ENCODE results near the gene RNGTT. TPM values are rescaled to one million over a fixed set of nuclear protein-coding genes. Genes with fewer than 3 reads are reported as not detected.

The RNGTT gene
- total RNA-seq, 3 donors from 2014 or later = 9.1 to 30.3 (median 22.6) TPM

- no peak for DNase-seq (ENCODE audit: low spot score in 2 of 2)
Measured at GRCh38 chr6:88612631-88613030, 350.8 kb downstream of the RNGTT start.

GRCh38 chr6:88611721-88612120 is 351.7 kb downstream of the RNGTT start:
- no peak overlapping the region for H3K27ac ChIP-seq
- intact Hi-C loops (cut with DNase I; ENCODE audit: low total_unique reads) = no loop called here
- no peak overlapping the region for H3K4me3 ChIP-seq
- TF ChIP-seq POLR2AphosphoS5 (IDR thresholded peaks at IDR 0.05) = no peak
- H3K9me3 ChIP-seq = no peaks in the 10 kb centered on the region
- H3K4me1 ChIP-seq = no peaks in the 10 kb centered on the region
- H3K36me3 ChIP-seq = no peaks in the 10 kb centered on the region
- DNase-seq (ENCODE audit: low spot score in 2 of 2) = no peak
- H3K27me3 ChIP-seq = no peaks in the 10 kb centered on the region

More at GRCh38 chr6:88612631-88613030, 350.8 kb downstream of the RNGTT start:
- intact Hi-C loops (cut with DNase I; ENCODE audit: low total_unique reads) = no loop called here
- Histone ChIP-seq H3K27ac (no peak overlapping the region), H3K36me3 (no peaks in the 10 kb centered on the region), H3K27me3 (no peaks in the 10 kb centered on the region), H3K4me1 (no peaks in the 10 kb centered on the region), H3K4me3 (no peak overlapping the region), H3K9me3 (no peaks in the 10 kb centered on the region)
- TF ChIP-seq POLR2A (IDR thresholded peaks at IDR 0.05) (no peak), POLR2AphosphoS5 (IDR thresholded peaks at IDR 0.05) (no peak)
- TF ChIP-seq, protein P1, sequence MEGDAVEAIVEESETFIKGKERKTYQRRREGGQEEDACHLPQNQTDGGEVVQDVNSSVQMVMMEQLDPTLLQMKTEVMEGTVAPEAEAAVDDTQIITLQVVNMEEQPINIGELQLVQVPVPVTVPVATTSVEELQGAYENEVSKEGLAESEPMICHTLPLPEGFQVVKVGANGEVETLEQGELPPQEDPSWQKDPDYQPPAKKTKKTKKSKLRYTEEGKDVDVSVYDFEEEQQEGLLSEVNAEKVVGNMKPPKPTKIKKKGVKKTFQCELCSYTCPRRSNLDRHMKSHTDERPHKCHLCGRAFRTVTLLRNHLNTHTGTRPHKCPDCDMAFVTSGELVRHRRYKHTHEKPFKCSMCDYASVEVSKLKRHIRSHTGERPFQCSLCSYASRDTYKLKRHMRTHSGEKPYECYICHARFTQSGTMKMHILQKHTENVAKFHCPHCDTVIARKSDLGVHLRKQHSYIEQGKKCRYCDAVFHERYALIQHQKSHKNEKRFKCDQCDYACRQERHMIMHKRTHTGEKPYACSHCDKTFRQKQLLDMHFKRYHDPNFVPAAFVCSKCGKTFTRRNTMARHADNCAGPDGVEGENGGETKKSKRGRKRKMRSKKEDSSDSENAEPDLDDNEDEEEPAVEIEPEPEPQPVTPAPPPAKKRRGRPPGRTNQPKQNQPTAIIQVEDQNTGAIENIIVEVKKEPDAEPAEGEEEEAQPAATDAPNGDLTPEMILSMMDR (IDR thresholded peaks at IDR 0.05) = no peak

GRCh38 chr6:88609983-88610382 is 353.4 kb downstream of the RNGTT start:
- Histone ChIP-seq H3K36me3 (no peaks in the 10 kb centered on the region), H3K4me1 (no peaks in the 10 kb centered on the region), H3K4me3 (no peak overlapping the region), H3K27ac (no peak overlapping the region), H3K9me3 (no peaks in the 10 kb centered on the region), H3K27me3 (no peaks in the 10 kb centered on the region)
- DNase-seq (ENCODE audit: low spot score in 2 of 2) = no peak
- TF ChIP-seq, protein P1 (IDR thresholded peaks at IDR 0.05) = no peak
- TF ChIP-seq POLR2A (IDR thresholded peaks at IDR 0.05) (no peak), POLR2AphosphoS5 (IDR thresholded peaks at IDR 0.05) (no peak)
- intact Hi-C loops (cut with DNase I; ENCODE audit: low total_unique reads) = no loop called here

DNA sequence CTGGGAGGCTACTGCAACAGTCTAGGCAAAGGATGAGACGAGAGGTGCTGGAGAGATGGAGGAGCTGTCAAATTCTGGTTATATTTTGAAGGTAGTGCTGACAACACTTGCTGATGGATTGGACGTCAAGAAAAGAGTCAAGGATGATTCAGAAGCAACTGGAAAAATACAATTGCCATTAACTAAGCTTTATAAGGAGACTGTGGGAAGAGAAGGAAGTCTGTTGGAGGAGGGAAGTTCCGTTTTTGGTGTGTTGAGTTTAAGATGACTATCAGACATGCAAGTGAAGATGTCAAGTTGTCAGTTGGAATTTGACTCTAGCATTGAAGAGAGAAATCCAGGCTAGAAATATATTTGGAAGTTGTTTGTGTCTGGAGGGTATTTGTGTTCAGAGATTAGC is 358.1 kb downstream of the RNGTT start:
- H3K27me3 ChIP-seq = no peaks in the 10 kb centered on the region
- H3K36me3 ChIP-seq = no peaks in the 10 kb centered on the region
- intact Hi-C loops (cut with DNase I; ENCODE audit: low total_unique reads) = no loop called here
- no peak overlapping the region for H3K27ac ChIP-seq
- no peak overlapping the region for H3K4me3 ChIP-seq
- DNase-seq (ENCODE audit: low spot score in 2 of 2) = no peak
- H3K9me3 ChIP-seq = no peaks in the 10 kb centered on the region
- TF ChIP-seq POLR2AphosphoS5 (IDR thresholded peaks at IDR 0.05) = no peak
- TF ChIP-seq, protein P1 (IDR thresholded peaks at IDR 0.05) = no peak
- no peak for TF ChIP-seq POLR2A (IDR thresholded peaks at IDR 0.05)
- no peaks in the 10 kb centered on the region for H3K4me1 ChIP-seq

- no peaks in the 10 kb centered on the region for H3K9me3 ChIP-seq
- H3K36me3 ChIP-seq = no peaks in the 10 kb centered on the region
- no peak overlapping the region for H3K27ac ChIP-seq
- no peaks in the 10 kb centered on the region for H3K4me1 ChIP-seq
- intact Hi-C loops (cut with DNase I; ENCODE audit: low total_unique reads) = no loop called here
- TF ChIP-seq, protein P1 (IDR thresholded peaks at IDR 0.05) = no peak
- no peak for TF ChIP-seq POLR2A (IDR thresholded peaks at IDR 0.05)
- no peak for TF ChIP-seq POLR2AphosphoS5 (IDR thresholded peaks at IDR 0.05)
- DNase-seq (ENCODE audit: low spot score in 2 of 2) = no peak
- H3K4me3 ChIP-seq = no peak overlapping the region
- H3K27me3 ChIP-seq = no peaks in the 10 kb centered on the region
Measured at GRCh38 chr6:88599571-88599970, 363.8 kb downstream of the RNGTT start.

DNA sequence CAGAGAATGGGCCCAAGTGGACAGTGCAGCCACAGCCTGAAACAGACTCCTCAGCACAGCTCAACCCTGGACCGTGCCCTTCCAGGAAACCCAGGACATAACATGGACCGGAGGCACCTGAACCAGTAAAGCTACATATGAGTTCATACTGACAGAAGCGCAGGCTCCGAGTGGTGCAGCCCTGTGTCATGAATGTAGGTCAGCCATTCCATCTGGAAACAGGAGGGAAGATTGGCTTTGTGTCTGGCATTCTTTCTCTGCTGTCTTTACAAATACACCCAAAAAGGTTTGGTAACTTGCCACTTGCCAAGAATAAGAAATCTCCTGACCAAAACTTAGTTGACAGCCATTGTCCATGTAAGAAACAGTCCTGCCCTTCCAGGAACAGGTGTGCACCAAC is 366.6 kb downstream of the RNGTT start:
- no peaks in the 10 kb centered on the region for H3K36me3 ChIP-seq
- no peak for DNase-seq (ENCODE audit: low spot score in 2 of 2)
- H3K4me3 ChIP-seq = no peak overlapping the region
- H3K27ac ChIP-seq = no peak overlapping the region
- peaks cover 0 to 6% of the 10 kb centered on the region in 2 donors for H3K9me3 ChIP-seq
- TF ChIP-seq, protein P1 (IDR thresholded peaks at IDR 0.05) = no peak
- TF ChIP-seq POLR2AphosphoS5 (IDR thresholded peaks at IDR 0.05) (no peak), POLR2A (IDR thresholded peaks at IDR 0.05) (no peak)
- intact Hi-C loops (cut with DNase I; ENCODE audit: low total_unique reads) = no loop called here
- H3K4me1 ChIP-seq = no peaks in the 10 kb centered on the region
- no peaks in the 10 kb centered on the region for H3K27me3 ChIP-seq
